Activated CD4-positive, CD25-positive, alpha-beta regulatory T cell treated with anti-CD3 and anti-CD28 coated beads, Interleukin-2, amount 50 U/mL, for 16 hours (primary cell): Measurements from ENCODE around the gene CLASP1.
"Not testable (repeated sequence)": the region's sequence is repeated elsewhere in the genome, so short reads cannot be mapped to it uniquely, and the experiment has no call there.

ENCODE experiments used
- DNase-seq: peaks from one replicate; pipeline ENCODE4 v3.0.0-alpha.2; 2020; ENCODE audit warnings: low read depth, low spot score

The CLASP1 gene

GRCh38 chr2:121374412-121375075 lies 274.7 kb downstream of the CLASP1 start:
- not testable (repeated sequence) for DNase-seq

- no peak for DNase-seq
Observed at GRCh38 chr2:121372721-121373353, 276.4 kb downstream of the CLASP1 start.

GRCh38 chr2:121372082-121372481 lies 277.2 kb downstream of the CLASP1 start:
- DNase-seq: no peak

GRCh38 chr2:121368836-121369235 lies 280.4 kb downstream of the CLASP1 start:
- no peak for DNase-seq

- DNase-seq: no peak
Observed at GRCh38 chr2:121368155-121368554, 281.1 kb downstream of the CLASP1 start.

- DNase-seq: no peak
Observed at GRCh38 chr2:121367246-121367900, 281.9 kb downstream of the CLASP1 start.

- DNase-seq: no peak
Observed at GRCh38 chr2:121366040-121366439, 283.2 kb downstream of the CLASP1 start.

GRCh38 chr2:121365061-121365460 lies 284.2 kb downstream of the CLASP1 start:
- no peak for DNase-seq

- no peak for DNase-seq
Observed at GRCh38 chr2:121363632-121364420, 285.4 kb downstream of the CLASP1 start.

GRCh38 chr2:121362774-121363173 lies 286.5 kb downstream of the CLASP1 start:
- DNase-seq: no peak

GRCh38 chr2:121362226-121362625 lies 287.0 kb downstream of the CLASP1 start:
- no peak for DNase-seq

GRCh38 chr2:121360566-121361300 lies 288.5 kb downstream of the CLASP1 start:
- DNase-seq: no peak

- DNase-seq: no peak
Observed at GRCh38 chr2:121359716-121360565, 289.3 kb downstream of the CLASP1 start.

- DNase-seq: no peak
Observed at GRCh38 chr2:121359170-121359569, 290.1 kb downstream of the CLASP1 start.

- DNase-seq: no peak
Observed at GRCh38 chr2:121358291-121358690, 291.0 kb downstream of the CLASP1 start.

GRCh38 chr2:121356058-121356640 lies 293.1 kb downstream of the CLASP1 start:
- no peak for DNase-seq

GRCh38 chr2:121355488-121355887 lies 293.8 kb downstream of the CLASP1 start:
- DNase-seq: no peak

- no peak for DNase-seq
Observed at GRCh38 chr2:121351521-121352318, 297.5 kb downstream of the CLASP1 start.

- no peak for DNase-seq
Observed at GRCh38 chr2:121350890-121351289, 298.4 kb downstream of the CLASP1 start.
